Activated effector memory CD4-positive, alpha-beta T cell treated with anti-CD3 and anti-CD28 coated beads, Interleukin-2, amount 50 U/mL, for 16 hours (primary cell): Measurements from ENCODE around the gene WWOX.

Experiments
- DNase-seq: peaks from one replicate; pipeline ENCODE4 v3.0.0-alpha.2; 2020

WWOX gene

GRCh38 chr16:78936060-78936459 lies 836.6 kb downstream of the WWOX start:
- no peak for DNase-seq

GRCh38 chr16:78939597-78939996 lies 840.1 kb downstream of the WWOX start:
- DNase-seq = no peak

GRCh38 chr16:78942625-78943245 lies 843.3 kb downstream of the WWOX start:
- no peak for DNase-seq

- DNase-seq = no peak
Measured at GRCh38 chr16:78945336-78945735, 845.9 kb downstream of the WWOX start.

GRCh38 chr16:78946556-78946955 lies 847.1 kb downstream of the WWOX start:
- no peak for DNase-seq

- no peak for DNase-seq
Measured at GRCh38 chr16:78950768-78951167, 851.3 kb downstream of the WWOX start.

- DNase-seq = no peak
Measured at GRCh38 chr16:78952630-78953029, 853.2 kb downstream of the WWOX start.

- no peak for DNase-seq
Measured at GRCh38 chr16:78953526-78953925, 854.1 kb downstream of the WWOX start.

- DNase-seq = no peak
Measured at GRCh38 chr16:78955206-78955605, 855.8 kb downstream of the WWOX start.

GRCh38 chr16:78956859-78957258 lies 857.4 kb downstream of the WWOX start:
- DNase-seq = no peak

GRCh38 chr16:78957317-78958100 lies 858.1 kb downstream of the WWOX start:
- peak; percentile 81 for DNase-seq

GRCh38 chr16:78961464-78961863 lies 862.0 kb downstream of the WWOX start:
- no peak for DNase-seq

- DNase-seq = no peak
Measured at GRCh38 chr16:78962457-78962929, 863.0 kb downstream of the WWOX start.

GRCh38 chr16:78967948-78968347 lies 868.5 kb downstream of the WWOX start:
- DNase-seq = no peak

GRCh38 chr16:78969721-78970120 lies 870.3 kb downstream of the WWOX start:
- no peak for DNase-seq

GRCh38 chr16:78970650-78971049 lies 871.2 kb downstream of the WWOX start:
- DNase-seq = no peak

- DNase-seq = no peak
Measured at GRCh38 chr16:78972006-78972405, 872.6 kb downstream of the WWOX start.

- no peak for DNase-seq
Measured at GRCh38 chr16:78972986-78973385, 873.5 kb downstream of the WWOX start.

- DNase-seq = peak; percentile 80
Measured at GRCh38 chr16:78976212-78976611, 876.8 kb downstream of the WWOX start.

GRCh38 chr16:78980825-78981224 lies 881.4 kb downstream of the WWOX start:
- DNase-seq = no peak

GRCh38 chr16:78982096-78982744 lies 882.8 kb downstream of the WWOX start:
- no peak for DNase-seq

- no peak for DNase-seq
Measured at GRCh38 chr16:78984324-78984723, 884.9 kb downstream of the WWOX start.

GRCh38 chr16:78984887-78985464 lies 885.5 kb downstream of the WWOX start:
- DNase-seq = no peak
